ENCODE results near the gene SYNPO2.

SYNPO2 gene

GRCh38 chr4:119034276-119035008, 145.8 kb downstream of the SYNPO2 start:
- peaks cover 0 to 100% (median 67%) of the 10 kb centered on the region in 4 donors for H3K4me1 ChIP-seq
- peak overlapping the region; percentile 86 to 91 for H3K27ac ChIP-seq
- no peaks in the 10 kb centered on the region for H3K9me3 ChIP-seq
- H3K4me3 ChIP-seq: peak overlapping the region; percentile 3 to 55
- no peak for DNase-seq
- H3K36me3 ChIP-seq: peaks cover 17 to 30% (median 26%) of the 10 kb centered on the region in 3 donors
- H3K27me3 ChIP-seq: no peaks in the 10 kb centered on the region
- intact Hi-C loops (cut with DNase I; ENCODE audit: low total_unique reads): loop anchor here (5.0 to 10.0 kb wide), 2 partner anchors 37 to 120 kb away; no protein-coding TSS in a partner anchor
- TF ChIP-seq, protein P1, sequence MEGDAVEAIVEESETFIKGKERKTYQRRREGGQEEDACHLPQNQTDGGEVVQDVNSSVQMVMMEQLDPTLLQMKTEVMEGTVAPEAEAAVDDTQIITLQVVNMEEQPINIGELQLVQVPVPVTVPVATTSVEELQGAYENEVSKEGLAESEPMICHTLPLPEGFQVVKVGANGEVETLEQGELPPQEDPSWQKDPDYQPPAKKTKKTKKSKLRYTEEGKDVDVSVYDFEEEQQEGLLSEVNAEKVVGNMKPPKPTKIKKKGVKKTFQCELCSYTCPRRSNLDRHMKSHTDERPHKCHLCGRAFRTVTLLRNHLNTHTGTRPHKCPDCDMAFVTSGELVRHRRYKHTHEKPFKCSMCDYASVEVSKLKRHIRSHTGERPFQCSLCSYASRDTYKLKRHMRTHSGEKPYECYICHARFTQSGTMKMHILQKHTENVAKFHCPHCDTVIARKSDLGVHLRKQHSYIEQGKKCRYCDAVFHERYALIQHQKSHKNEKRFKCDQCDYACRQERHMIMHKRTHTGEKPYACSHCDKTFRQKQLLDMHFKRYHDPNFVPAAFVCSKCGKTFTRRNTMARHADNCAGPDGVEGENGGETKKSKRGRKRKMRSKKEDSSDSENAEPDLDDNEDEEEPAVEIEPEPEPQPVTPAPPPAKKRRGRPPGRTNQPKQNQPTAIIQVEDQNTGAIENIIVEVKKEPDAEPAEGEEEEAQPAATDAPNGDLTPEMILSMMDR (IDR thresholded peaks at IDR 0.05): no peak

DNA sequence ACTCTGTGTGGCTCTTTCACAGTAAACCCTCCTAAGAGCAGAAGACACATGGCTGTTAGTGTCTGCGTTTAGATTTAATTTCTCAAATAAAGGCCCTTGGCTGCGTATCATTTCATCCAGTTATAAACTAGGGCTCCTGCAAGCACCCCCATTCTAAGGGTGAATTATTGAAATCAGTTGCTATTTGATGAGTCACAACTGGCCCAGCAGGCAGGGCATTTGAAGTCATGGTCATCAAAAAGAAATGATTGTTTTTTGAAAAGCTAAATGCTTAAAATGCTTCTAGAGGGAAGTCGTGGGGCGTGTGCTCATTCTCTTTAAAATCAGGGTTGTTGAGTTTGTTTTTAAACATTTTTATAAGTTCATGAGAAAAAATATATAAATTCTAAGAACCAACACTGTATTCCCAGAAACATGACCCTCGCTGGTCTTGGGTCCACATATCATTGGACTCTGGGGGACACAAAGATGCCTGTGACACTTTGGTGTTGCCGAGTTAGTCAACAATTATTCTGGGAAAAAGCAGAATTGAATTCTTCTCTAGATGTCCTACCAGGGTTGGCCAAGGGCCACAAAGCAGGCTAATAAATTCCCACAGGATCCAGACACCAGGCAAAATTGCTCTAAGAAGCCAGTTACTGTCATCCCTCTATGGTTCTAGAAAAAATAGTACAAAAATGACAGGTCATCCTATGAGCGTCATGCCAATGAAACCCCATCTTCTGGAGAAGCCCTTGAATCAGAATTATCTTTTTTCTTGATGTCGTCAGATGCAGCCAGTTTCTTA, 147.5 kb downstream of the SYNPO2 start:
- H3K27ac ChIP-seq: peak overlapping the region; percentile 86 to 91
- H3K9me3 ChIP-seq: no peaks in the 10 kb centered on the region
- H3K4me3 ChIP-seq: no peak overlapping the region
- no peak for DNase-seq
- H3K36me3 ChIP-seq: peaks cover 7 to 13% (median 12%) of the 10 kb centered on the region in 3 donors
- TF ChIP-seq, protein P1 (IDR thresholded peaks at IDR 0.05): no peak
- H3K4me1 ChIP-seq: peaks cover 0 to 100% (median 74%) of the 10 kb centered on the region in 4 donors
- H3K27me3 ChIP-seq: no peaks in the 10 kb centered on the region
- intact Hi-C loops (cut with DNase I; ENCODE audit: low total_unique reads): loop anchor here (10.0 kb wide), 1 partner anchor 121 kb away; no protein-coding TSS in a partner anchor

DNA sequence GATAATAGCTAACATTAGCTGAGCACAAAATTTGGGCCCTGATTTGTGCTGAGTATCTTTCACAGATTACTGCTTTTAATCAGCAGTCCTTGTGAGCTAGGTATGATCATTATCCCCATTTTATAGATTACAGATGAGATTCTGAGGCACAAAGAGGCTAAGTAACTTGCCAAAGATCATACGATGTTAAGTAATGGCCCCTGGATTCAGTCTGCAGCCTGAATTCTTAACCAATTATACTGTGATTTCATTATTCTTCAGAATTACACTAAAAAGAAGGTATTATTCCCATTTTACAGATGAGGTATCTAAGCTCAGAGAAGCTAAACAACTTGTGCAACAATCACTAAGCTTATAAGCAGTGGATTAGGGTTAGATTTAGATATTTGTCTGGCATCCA, 149.1 kb downstream of the SYNPO2 start:
- Histone ChIP-seq H3K27me3 (no peaks in the 10 kb centered on the region), H3K36me3 (no peaks in the 10 kb centered on the region), H3K9me3 (no peaks in the 10 kb centered on the region), H3K4me1 (peaks cover 0 to 100% (median 71%) of the 10 kb centered on the region in 4 donors), H3K27ac (peak overlapping the region; percentile 86 to 91), H3K4me3 (no peak overlapping the region)
- DNase-seq: no peak
- intact Hi-C loops (cut with DNase I; ENCODE audit: low total_unique reads): loop anchor here (10.0 kb wide), 1 partner anchor 123 kb away; no protein-coding TSS in a partner anchor
- TF ChIP-seq, protein P1 (IDR thresholded peaks at IDR 0.05): no peak

DNA sequence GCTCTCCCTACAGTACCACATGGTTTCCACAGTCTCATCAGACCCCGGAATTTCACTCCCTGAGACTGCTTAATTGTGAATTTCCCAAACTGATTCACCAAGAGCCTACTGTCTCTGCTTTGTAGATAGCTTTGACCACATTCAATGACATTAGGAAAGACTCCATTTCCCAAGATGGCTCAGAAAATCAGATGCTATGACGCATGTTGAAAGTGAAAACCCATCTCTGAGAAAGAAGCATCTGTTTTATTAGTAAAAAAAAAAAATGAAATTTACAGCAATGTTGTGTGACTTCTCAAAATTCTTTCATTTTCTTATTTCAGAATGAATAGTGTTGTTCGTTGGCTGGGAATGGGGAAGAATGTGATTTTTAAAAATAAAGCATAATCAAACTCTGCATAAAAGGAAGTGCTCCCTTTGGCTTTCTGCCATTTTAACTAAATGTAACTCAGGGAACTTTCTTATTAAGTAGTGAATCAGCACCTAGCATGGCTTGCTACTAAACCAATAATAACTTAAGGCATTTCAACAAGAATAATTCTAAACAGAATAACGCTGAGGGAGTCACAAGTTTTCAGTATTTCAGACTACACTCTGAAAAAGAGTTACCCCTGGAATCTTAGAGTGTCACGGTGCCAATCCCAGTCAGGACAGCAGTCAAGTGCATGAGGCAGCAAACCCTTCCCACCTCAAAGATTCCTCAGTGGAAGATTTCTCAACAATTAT, 149.6 kb downstream of the SYNPO2 start:
- DNase-seq: no peak
- TF ChIP-seq, protein P1 (IDR thresholded peaks at IDR 0.05): no peak
- peak overlapping the region; percentile 86 to 91 for H3K27ac ChIP-seq
- intact Hi-C loops (cut with DNase I; ENCODE audit: low total_unique reads): loop anchor here (10.0 kb wide), 1 partner anchor 123 kb away; no protein-coding TSS in a partner anchor
- no peak overlapping the region for H3K4me3 ChIP-seq
- H3K9me3 ChIP-seq: no peaks in the 10 kb centered on the region
- H3K27me3 ChIP-seq: no peaks in the 10 kb centered on the region
- no peaks in the 10 kb centered on the region for H3K36me3 ChIP-seq
- H3K4me1 ChIP-seq: peaks cover 0 to 100% (median 67%) of the 10 kb centered on the region in 4 donors

DNA sequence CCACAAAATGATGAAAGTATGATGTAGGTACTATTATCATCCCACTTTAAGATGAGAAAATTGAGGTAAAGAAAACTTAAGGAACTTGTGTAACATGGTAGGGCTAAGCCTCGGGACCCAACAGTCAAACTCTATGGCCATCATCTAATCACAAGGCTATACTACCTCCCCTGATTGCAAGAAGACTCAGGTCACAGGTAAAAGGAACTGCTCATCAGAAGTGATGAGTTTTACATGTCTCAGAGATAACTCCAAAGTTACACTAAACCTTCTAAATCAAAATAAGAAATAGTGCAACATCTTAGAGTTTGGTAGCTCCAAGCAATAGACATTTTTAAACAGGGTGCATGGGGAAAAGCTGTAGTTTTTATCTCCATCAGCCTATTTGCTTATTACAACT, 150.5 kb downstream of the SYNPO2 start:
- Histone ChIP-seq H3K36me3 (no peaks in the 10 kb centered on the region), H3K9me3 (no peaks in the 10 kb centered on the region), H3K27ac (peak overlapping the region; percentile 86 to 91), H3K4me1 (peaks cover 0 to 100% (median 59%) of the 10 kb centered on the region in 4 donors), H3K27me3 (no peaks in the 10 kb centered on the region), H3K4me3 (no peak overlapping the region)
- intact Hi-C loops (cut with DNase I; ENCODE audit: low total_unique reads): loop anchor here (10.0 kb wide), 1 partner anchor 124 kb away; no protein-coding TSS in a partner anchor
- no peak for DNase-seq
- TF ChIP-seq, protein P1 (IDR thresholded peaks at IDR 0.05): no peak

All from tibial artery (tissue), 4 donors.